GM15510 (cell line): ENCODE data around the gene POP4.

Source experiments
- POLR2A ChIP-seq: IDR thresholded peaks from 3 replicates; pipeline ENCODE4 v1.6.1; 2011; ENCODE audit warnings: borderline replicate concordance; ENCODE audit not compliant: insufficient read length; ENCODE audit errors: extremely low read depth

The POP4 gene

DNA sequence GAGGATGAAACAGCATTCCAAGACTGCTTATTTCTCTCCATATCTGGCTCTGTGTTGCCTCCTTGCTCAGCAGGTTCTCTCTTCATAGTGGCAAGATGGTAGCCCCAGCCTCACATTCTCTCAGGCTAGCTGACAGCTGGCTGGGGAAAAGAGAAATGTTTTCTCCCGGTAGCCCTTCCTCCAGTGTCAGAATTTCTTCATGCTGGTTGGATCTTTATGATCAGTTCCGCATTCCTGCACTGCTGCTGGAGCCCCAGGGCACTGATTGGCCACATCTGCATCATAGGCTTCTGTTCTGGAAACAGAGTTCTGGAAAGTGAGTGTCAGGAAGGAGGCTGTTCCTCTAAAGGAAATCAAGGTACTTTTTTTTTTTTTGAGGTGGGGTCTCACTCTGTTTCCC is 24.6 kb downstream of the POP4 start:
- TF ChIP-seq POLR2A, result no peak

DNA sequence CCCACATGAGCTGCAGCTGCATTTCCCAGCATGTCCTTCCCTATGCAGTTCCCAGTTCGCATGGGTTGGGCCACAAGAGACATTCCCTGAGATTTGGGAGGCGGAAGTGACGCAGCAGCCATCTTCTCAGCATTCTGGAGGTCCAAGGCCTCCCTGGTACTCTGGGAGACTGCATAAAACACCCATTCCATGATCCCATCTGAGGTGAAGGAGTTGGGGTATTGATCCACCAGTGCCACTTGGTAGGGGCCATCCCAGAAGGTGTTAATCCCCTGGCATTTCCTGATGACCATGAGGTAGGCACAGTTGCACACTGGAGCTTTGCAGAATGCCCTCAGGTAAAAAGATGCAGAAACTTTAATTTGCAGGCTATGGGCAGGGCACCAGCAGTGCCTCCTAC is 25.4 kb downstream of the POP4 start:
- TF ChIP-seq POLR2A, result no peak

DNA sequence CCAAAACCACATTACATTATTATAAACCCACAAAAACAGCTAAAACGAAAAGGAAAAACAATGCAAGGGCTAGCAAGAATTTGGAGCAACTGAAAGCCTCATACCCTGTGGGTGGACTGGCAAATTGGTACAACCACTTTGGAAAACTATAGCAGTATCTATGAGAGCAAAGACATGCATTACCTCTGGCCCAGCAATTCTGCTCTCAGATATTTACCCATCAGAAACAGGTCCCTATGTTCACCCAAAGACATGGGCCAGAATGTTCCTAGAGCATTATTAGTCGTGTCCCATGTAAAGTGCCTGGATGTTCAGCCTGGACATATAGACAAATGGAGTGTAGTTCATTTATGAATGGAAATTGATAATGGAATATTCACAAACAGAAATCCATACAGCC is 27.9 kb downstream of the POP4 start:
- TF ChIP-seq POLR2A, result no peak

DNA sequence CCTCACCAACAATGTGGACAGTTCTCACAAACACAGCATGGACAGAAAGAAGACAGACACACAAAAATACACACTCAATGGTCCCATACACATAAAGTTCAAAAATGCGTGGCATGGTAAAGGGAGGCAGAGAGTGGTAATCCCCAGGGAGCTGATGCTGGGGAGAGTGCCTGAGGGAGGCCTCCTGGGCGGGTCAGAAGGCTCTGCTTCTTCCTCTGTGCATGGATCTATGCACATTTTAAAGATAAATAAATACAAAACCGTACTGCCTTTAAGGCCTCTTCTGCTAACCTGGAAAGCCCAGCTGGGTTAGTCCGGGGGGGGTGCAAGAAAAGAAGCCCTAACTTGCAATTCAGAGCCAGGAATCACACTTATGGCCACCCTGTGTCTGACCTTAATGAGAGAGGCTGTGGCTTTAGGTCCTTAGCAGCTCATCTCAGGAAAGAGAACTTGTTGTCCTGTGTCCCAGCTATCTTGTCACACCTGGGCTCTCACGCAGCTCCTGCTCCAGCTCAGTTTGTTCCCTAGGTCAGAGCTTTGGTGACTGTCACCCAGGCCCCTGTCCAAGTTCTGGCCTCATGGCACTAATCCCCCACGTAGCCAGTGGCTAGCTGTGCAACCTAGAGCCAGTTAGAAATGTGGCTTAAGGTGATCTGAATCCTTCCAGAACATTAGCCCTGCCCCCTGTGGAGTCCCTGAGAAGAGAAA is 28.5 kb downstream of the POP4 start:
- TF ChIP-seq POLR2A, result no peak

DNA sequence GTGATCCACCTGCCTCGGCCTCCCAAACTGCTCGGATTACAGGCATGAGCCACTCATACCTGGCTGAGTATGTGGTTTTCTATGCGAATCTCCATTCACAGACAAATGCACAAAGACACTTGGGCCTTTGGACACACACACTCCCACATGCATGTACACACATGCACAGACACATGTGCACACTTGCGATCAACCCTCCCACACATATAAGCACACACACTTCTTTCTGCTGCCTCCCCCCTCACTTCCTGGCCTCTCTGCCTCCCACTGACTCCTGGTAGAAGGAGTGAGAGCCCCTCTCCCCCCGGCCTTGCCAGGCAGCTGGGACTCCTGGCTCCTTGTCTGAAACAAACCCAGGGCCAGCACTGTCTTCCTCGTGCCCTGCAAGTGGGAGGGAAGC is 29.9 kb downstream of the POP4 start:
- TF ChIP-seq POLR2A, result no peak

DNA sequence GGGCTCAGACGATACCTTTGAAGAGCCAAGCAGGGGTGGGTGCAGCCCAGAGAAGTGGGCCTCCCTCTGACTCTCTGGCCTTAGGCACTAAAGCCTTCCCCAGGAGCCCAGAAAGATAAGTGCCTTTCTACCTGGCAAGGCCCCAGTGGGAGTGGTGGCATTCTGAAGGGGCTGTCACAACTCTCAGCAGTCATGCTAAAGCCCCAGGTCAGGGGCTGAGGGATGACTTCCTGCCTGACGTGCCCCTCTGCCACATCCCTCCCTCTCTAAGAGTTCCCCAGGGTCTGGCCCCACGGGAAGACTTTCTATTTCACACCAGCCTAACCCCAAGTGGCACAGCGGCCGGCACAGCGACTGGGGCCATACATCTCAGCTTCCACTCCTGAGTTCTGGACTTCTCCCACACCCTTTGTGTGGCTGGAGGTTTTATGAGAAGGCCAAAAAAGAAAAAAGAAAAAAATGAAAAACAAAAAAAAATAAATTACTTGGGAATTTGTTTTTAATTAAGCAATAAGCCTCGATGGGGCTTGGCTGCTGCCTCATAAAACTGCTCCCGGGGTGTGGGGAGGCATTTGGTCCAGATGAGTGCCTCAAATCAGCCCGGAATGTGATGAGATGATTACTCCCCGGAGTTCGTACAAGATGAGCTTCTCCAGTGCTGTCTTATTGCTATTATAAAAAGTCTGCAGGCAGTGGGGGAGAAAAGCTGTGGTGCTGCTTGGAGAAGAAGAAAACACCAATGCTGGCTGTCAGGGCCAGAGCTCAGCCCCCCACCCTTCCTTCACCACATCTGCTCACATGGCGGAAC is 30.7 kb downstream of the POP4 start:
- TF ChIP-seq POLR2A, result no peak

DNA sequence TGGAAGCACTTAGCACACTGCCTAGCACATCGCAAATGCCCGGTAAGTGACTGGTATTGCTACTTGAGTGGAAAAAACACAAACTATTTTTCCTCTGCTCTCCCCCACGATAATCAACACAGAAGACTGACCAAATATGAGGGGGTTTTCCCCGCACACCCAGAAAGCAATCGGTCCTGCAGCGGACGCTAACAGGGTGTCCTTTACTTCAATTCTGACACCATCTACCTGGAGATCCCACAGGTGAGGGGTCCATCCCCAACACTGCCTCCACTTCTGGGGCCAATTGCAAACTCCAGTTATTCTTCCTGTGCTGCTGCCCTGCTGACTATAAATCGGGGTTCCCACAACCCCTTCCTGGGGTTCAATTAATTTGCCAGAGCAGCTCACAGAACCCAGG is 33.0 kb downstream of the POP4 start:
- TF ChIP-seq POLR2A, result no peak

DNA sequence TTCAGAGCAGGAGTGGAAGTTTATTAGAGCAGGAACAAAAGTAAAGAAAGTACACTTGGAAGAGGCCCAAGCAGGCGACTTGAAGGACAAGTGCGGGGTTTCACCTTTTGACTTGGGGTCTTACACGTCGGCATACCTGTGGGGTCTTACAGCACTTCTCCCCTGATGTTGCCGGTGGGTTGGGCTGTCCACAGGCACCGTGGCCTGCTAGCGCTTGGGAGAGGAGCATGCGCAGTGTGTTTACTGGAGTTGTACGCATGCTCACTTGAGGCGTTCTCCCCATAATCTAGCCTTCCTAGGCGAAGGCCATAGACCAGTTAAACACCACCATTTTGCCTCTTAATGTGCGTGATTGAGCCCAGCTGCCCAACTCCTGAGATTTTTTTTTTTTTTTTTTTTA is 34.1 kb downstream of the POP4 start:
- no peak for TF ChIP-seq POLR2A

DNA sequence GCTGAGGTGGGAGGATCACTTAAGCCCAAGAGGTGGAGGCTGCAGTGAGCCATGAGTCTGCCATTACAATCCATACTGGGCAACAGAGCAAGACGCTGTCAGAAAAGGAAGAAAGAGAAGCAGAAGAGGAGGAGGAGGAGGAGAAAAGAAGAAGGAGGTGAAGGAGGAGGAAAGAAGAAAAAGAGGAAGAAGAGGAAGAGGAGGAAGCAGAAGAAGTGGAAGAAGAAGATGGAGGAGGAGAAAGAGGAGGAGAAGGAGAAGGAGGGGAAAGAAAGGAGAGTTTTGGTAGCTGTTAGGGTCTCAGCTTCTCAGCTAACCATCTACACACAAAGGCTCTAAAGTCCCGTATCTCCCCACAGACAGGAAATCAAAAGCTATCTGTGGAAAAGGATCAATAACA is 35.5 kb downstream of the POP4 start:
- TF ChIP-seq POLR2A, result no peak

DNA sequence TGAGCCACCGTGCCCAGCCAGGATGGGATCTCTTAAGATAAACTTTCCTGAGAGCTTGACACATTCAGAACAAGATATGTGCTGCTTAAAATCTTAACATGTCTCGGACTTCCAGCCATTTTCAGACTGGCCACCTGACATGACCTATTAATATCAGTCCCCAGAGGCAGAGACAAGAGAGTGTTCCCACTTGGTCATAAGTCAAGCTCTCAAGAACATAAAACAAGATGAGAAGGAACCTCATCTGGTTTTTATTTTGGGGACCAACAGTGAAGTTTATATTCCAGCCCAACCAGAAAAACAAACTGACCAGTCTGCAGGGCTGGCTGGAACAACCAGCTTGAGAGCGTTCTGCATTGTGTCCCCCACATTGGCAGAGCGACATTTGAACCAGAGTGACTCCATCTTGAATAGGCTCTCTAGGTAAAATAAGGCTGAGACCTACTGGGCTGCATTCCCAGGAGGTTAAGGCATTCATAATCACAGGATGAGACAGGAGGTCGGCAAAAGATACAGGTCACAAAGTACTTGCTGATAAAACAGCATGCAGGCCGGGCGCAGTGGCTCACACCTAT is 37.4 kb downstream of the POP4 start:
- TF ChIP-seq POLR2A, result no peak

DNA sequence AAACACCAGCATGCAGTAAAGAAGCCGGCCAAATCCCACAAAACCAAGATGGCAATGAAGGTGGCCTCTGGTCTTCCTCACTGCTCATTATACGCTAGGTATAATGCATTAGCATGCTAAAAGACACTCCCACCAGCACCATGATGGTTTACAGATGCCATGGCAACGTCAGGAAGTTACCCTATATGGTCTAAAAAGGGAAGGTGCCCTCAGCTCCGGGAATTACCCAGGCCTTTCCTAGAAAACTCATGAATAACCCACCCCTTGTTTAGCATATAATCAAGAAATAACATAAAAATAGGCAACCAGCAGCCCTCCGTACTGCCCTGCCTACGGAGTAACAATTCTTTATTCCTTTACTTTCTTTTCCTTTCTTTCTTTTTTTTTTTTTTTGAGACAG is 38.1 kb downstream of the POP4 start:
- no peak for TF ChIP-seq POLR2A

DNA sequence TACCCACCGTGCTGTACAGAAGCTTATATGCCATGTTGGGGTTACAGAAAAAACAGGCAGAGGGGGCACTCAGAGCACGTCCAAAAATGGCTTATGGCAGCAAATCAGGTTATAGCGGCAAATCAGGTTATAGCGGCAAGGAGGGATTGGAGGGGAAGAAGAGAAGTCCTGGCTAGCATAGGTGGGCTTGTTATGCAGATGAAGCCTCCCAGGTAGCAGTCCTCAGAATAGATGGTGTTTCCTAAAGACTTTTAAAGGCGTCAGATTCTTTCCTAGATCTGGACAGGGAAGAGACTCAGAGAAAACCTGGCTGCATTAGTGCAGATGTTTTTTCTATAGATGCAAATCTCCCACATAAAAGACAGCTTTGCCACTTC is 39.4 kb downstream of the POP4 start:
- no peak for TF ChIP-seq POLR2A

DNA sequence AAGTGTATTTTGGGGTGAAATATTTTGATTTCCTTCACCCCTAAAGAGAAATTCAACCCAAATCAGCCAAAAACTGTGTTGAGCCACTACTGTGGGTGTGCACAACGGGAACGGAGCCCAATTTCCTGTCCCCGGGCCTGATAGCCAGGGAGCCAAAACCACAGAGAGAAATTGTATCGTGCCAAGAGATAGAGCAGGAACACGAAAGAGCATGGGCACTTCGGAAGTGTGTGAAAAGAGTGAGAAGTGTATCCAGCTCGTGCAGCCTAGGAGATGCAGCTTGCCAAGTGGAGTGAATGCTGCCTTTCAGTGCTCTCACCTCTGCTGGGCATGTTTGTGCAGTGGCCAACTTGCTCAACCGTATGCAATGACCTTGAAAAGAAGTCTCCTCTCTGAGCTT is 39.8 kb downstream of the POP4 start:
- no peak for TF ChIP-seq POLR2A

DNA sequence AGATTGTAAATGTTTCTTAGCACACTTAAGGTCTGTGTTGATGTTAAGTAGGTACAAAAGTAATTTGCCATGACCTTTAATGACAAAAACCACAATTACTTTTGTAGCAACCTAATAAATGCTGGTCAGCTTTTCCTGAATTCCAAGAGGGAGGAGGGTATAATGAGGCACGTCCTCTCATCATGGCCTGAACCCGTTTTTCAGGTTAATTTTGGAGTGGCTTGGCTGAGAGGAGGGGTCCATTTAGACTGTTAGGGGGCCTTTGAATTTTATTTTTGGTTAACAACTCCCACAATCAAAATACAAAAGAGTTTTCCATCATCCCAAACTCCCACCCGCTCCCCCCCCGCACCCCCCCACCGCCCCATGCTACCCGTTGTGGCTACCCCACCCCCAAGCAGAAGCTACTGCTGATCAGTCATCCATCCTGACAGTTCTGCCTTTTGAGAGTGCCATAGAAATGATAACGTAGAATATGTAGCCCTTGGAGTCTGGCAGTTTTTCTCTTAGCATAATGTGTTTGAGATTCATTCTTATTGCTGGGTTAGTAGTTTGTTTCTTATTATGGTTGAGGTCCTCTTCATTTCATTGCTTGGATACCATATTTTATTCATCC is 44.8 kb downstream of the POP4 start:
- TF ChIP-seq POLR2A, result no peak

DNA sequence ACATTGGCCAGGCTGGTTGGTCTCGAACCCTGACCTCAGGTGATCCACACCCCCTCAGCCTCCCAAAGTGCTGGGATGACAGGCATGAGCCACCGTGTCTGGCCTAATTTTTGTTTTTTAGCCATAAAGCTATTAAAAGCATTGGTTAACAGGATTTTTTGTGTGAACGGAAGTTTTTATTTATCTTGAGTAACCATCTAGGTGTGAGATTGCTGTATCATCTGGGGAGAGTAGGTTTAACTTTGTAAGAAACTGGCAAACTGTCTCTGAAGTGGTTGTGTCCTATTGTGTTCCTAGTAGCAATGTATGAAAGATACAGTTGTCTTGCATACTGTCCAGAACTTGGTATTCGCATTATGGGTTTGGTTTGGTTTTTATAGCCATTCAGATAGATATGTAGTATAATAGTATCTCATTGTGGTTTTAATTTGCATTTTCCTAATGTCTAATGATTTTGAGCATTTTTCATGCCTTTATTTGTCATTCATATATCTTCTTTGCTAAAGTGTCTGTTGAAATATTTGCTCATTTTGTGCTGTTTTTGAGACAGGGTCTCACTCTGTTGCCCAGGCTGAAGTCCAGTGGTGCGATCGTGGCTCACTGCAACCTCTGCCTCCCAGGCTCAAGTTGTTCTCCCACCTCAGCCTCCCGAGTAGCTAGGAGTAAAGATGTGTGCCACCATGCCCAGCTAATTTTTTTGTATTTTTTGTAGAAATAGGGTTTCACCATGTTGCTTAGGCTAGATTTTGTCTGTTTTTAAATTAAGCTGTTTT is 45.7 kb downstream of the POP4 start:
- TF ChIP-seq POLR2A, result no peak
